ENCODE data around the gene PRR27.

DNA sequence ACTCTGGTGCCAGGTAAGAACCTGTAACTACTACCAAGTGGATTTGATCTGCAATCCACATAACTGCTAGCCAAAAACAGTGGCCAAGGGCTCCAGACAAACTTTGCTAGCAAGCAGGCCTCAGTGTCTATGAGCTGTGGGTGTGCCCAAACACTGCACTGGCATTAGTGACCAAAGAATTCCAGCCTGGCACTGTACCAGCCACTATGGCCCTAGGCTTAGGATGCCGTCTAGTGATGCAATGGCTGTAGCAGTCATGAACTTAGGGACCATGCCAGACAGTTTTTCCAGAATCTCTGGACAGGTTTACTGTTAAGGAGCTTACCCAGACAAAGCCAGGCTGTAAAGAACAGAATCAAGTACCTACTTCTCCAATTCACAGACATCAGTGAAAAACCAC, 33.7 kb upstream of the PRR27 start:
- TF ChIP-seq, protein P1, sequence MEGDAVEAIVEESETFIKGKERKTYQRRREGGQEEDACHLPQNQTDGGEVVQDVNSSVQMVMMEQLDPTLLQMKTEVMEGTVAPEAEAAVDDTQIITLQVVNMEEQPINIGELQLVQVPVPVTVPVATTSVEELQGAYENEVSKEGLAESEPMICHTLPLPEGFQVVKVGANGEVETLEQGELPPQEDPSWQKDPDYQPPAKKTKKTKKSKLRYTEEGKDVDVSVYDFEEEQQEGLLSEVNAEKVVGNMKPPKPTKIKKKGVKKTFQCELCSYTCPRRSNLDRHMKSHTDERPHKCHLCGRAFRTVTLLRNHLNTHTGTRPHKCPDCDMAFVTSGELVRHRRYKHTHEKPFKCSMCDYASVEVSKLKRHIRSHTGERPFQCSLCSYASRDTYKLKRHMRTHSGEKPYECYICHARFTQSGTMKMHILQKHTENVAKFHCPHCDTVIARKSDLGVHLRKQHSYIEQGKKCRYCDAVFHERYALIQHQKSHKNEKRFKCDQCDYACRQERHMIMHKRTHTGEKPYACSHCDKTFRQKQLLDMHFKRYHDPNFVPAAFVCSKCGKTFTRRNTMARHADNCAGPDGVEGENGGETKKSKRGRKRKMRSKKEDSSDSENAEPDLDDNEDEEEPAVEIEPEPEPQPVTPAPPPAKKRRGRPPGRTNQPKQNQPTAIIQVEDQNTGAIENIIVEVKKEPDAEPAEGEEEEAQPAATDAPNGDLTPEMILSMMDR (IDR thresholded peaks at IDR 0.05) = no peak
- TF ChIP-seq POLR2A (IDR thresholded peaks at IDR 0.05) (no peak), POLR2AphosphoS5 (IDR thresholded peaks at IDR 0.05) (no peak)
